ENCODE results near the gene UBA6.
"Not testable (repeated sequence)": the region's sequence is repeated elsewhere in the genome, so short reads cannot be mapped to it uniquely, and the experiment has no call there.

Gene UBA6

DNA sequence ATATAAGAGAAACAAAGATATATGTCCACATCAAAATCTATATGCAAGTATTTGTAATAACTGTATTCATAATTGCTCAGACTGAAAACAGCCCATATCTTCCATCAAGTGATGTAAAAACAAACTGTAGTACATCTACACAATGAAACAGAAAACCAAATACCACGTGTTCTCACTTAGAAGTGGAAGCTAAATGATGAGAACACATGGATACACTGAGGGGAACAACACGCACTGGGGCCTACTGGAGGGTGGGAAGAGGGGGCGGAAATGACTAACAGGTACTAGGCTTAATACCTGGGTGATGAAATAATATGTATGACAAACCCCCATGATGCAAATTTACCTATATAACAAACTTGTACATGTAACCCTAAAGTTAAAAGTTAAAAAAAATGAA is 42.7 kb downstream of the UBA6 start:
- H3K4me3 ChIP-seq (ENCODE audit: insufficient read depth in 1 of 2, low read depth in 1 of 2, low read length in 2 of 2): no peak overlapping the region
- WGBS: 100% methylated on average over 1 of the region's 3 CpGs
- no peak overlapping the region for H3K18ac ChIP-seq (ENCODE audit: low read depth in 1 of 2, low read length in 2 of 2)
- no peak for DNase-seq
- H4K8ac ChIP-seq (ENCODE audit: low read length): no peak overlapping the region
- no peak overlapping the region for H2BK12ac ChIP-seq (ENCODE audit: low read length in 2 of 2)
- peaks cover 6% of the 10 kb centered on the region for H3K79me1 ChIP-seq (replicated peaks; ENCODE audit: low read length, poor library complexity, severe bottlenecking)
- H2BK5ac ChIP-seq (ENCODE audit: low read depth, low read length, poor library complexity, severe bottlenecking): no peak overlapping the region
- no peak overlapping the region for H3K9ac ChIP-seq (ENCODE audit: low read length)
- no peak overlapping the region for H2AK5ac ChIP-seq (ENCODE audit: low read length, severe bottlenecking)
- no peak overlapping the region for H3K27ac ChIP-seq (ENCODE audit: low read length, poor library complexity, severe bottlenecking)
- H3K36me3 ChIP-seq (ENCODE audit: control insufficient read depth in 1 of 2, insufficient read depth in 2 of 2, low read depth in 1 of 2, low read length in 2 of 2): peaks cover 19 to 60% of the 10 kb centered on the region in 2 experiments
- H3K23ac ChIP-seq (ENCODE audit: low read length in 2 of 2): no peak overlapping the region
- no peak overlapping the region for H3K4me2 ChIP-seq (ENCODE audit: low read length, poor library complexity, severe bottlenecking)
- H4K91ac ChIP-seq (ENCODE audit: low read length): no peak overlapping the region
- H3K9me3 ChIP-seq (ENCODE audit: control insufficient read depth, low read length): peaks cover 14% of the 10 kb centered on the region
- no peaks in the 10 kb centered on the region for H3K27me3 ChIP-seq (ENCODE audit: control insufficient read depth in 1 of 2, insufficient read depth in 1 of 2, low read length in 2 of 2)
- H3K4me1 ChIP-seq (ENCODE audit: control insufficient read depth, insufficient read depth, low read depth, low read length): no peaks in the 10 kb centered on the region
- H3K4ac ChIP-seq (ENCODE audit: low read depth in 1 of 2, low read length in 2 of 2): no peak overlapping the region
- no peak overlapping the region for H2BK120ac ChIP-seq (ENCODE audit: low read depth, low read length)
- no peak overlapping the region for H2AFZ ChIP-seq (ENCODE audit: low read depth, low read length)
- H3K14ac ChIP-seq (ENCODE audit: low read length in 2 of 2): no peak overlapping the region
- H2BK15ac ChIP-seq (ENCODE audit: low read depth, poor library complexity, severe bottlenecking): no peak overlapping the region

DNA sequence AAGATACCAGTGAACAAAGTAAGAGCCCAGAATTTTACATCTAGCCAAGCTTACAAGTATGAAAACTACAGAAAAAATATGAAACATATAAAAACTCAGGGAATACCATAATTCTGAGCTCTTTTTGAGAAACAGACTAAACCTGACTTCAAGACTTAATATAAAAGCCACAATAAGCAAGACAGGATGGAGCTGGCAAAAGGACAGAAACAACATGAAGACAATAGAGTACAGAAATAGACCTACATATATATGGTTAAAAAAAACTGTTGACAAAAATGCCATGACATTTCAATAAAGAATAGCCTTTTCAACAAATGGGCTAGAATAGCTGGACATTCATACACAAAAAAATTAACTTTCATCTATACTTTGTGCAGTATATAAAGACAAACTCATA is 49.4 kb downstream of the UBA6 start:
- H3K4me2 ChIP-seq (ENCODE audit: low read length, poor library complexity, severe bottlenecking): no peak overlapping the region
- no peaks in the 10 kb centered on the region for H3K4me1 ChIP-seq (ENCODE audit: control insufficient read depth, insufficient read depth, low read depth, low read length)
- H3K9me3 ChIP-seq (ENCODE audit: control insufficient read depth, low read length): no peaks in the 10 kb centered on the region
- no peak overlapping the region for H2BK5ac ChIP-seq (ENCODE audit: low read depth, low read length, poor library complexity, severe bottlenecking)
- H3K79me1 ChIP-seq (replicated peaks; ENCODE audit: low read length, poor library complexity, severe bottlenecking): peaks cover 7% of the 10 kb centered on the region
- H3K18ac ChIP-seq (ENCODE audit: low read depth in 1 of 2, low read length in 2 of 2): no peak overlapping the region
- H2AK5ac ChIP-seq (ENCODE audit: low read length, severe bottlenecking): no peak overlapping the region
- no peak overlapping the region for H4K8ac ChIP-seq (ENCODE audit: low read length)
- H4K91ac ChIP-seq (ENCODE audit: low read length): no peak overlapping the region
- no peak overlapping the region for H2AFZ ChIP-seq (ENCODE audit: low read depth, low read length)
- H2BK120ac ChIP-seq (ENCODE audit: low read depth, low read length): no peak overlapping the region
- H3K14ac ChIP-seq (ENCODE audit: low read length in 2 of 2): no peak overlapping the region
- peaks cover 14 to 45% of the 10 kb centered on the region in 2 experiments for H3K36me3 ChIP-seq (ENCODE audit: control insufficient read depth in 1 of 2, insufficient read depth in 2 of 2, low read depth in 1 of 2, low read length in 2 of 2)
- no peak overlapping the region for H3K9ac ChIP-seq (ENCODE audit: low read length)
- H2BK15ac ChIP-seq (ENCODE audit: low read depth, poor library complexity, severe bottlenecking): no peak overlapping the region
- no peak overlapping the region for H3K4me3 ChIP-seq (ENCODE audit: insufficient read depth in 1 of 2, low read depth in 1 of 2, low read length in 2 of 2)
- no peak overlapping the region for H3K4ac ChIP-seq (ENCODE audit: low read depth in 1 of 2, low read length in 2 of 2)
- H3K27ac ChIP-seq (ENCODE audit: low read length, poor library complexity, severe bottlenecking): no peak overlapping the region
- no peaks in the 10 kb centered on the region for H3K27me3 ChIP-seq (ENCODE audit: control insufficient read depth in 1 of 2, insufficient read depth in 1 of 2, low read length in 2 of 2)
- no peak overlapping the region for H3K23ac ChIP-seq (ENCODE audit: low read length in 2 of 2)
- no peak for DNase-seq
- H2BK12ac ChIP-seq (ENCODE audit: low read length in 2 of 2): no peak overlapping the region

DNA sequence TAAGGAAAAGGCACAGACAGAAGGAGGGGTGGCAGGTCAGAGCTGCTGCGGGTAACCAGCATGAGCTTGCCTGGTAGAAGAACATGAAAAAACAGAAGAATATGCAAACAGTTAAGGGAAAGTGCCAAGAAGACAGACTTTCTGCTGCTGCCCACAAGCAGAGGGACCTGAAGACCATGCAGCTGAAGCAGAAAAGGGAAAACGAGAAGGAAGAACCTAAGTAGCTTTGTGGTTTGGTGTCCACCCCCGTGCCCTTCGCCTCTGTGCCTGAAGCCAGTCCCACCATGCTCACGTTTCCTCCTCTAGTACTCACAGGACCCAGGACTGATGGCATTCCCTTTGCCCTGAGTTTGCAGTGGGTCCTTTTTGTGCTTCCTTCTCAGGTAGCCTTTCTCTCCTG is 62.8 kb downstream of the UBA6 start:
- no peak overlapping the region for H2BK5ac ChIP-seq (ENCODE audit: low read depth, low read length, poor library complexity, severe bottlenecking)
- no peak overlapping the region for H3K23ac ChIP-seq (ENCODE audit: low read length in 2 of 2)
- no peak for DNase-seq
- no peak overlapping the region for H3K4me2 ChIP-seq (ENCODE audit: low read length, poor library complexity, severe bottlenecking)
- H2BK120ac ChIP-seq (ENCODE audit: low read depth, low read length): no peak overlapping the region
- H3K79me1 ChIP-seq (replicated peaks; ENCODE audit: low read length, poor library complexity, severe bottlenecking): peaks cover 5% of the 10 kb centered on the region
- WGBS: 98% methylated on average over 4 of the region's 5 CpGs
- H3K18ac ChIP-seq (ENCODE audit: low read depth in 1 of 2, low read length in 2 of 2): peak overlapping the region in 1 of 2 experiments; percentile 5
- no peak overlapping the region for H3K27ac ChIP-seq (ENCODE audit: low read length, poor library complexity, severe bottlenecking)
- no peak overlapping the region for H3K4me3 ChIP-seq (ENCODE audit: insufficient read depth in 1 of 2, low read depth in 1 of 2, low read length in 2 of 2)
- no peaks in the 10 kb centered on the region for H3K9me3 ChIP-seq (ENCODE audit: control insufficient read depth, low read length)
- no peak overlapping the region for H2AFZ ChIP-seq (ENCODE audit: low read depth, low read length)
- H3K4me1 ChIP-seq (ENCODE audit: control insufficient read depth, insufficient read depth, low read depth, low read length): no peaks in the 10 kb centered on the region
- H4K8ac ChIP-seq (ENCODE audit: low read length): no peak overlapping the region
- no peaks in the 10 kb centered on the region for H3K27me3 ChIP-seq (ENCODE audit: control insufficient read depth in 1 of 2, insufficient read depth in 1 of 2, low read length in 2 of 2)
- H2BK12ac ChIP-seq (ENCODE audit: low read length in 2 of 2): no peak overlapping the region
- peaks cover 17 to 63% of the 10 kb centered on the region in 2 experiments for H3K36me3 ChIP-seq (ENCODE audit: control insufficient read depth in 1 of 2, insufficient read depth in 2 of 2, low read depth in 1 of 2, low read length in 2 of 2)
- H4K91ac ChIP-seq (ENCODE audit: low read length): no peak overlapping the region
- H2BK15ac ChIP-seq (ENCODE audit: low read depth, poor library complexity, severe bottlenecking): no peak overlapping the region
- no peak overlapping the region for H2AK5ac ChIP-seq (ENCODE audit: low read length, severe bottlenecking)
- H3K14ac ChIP-seq (ENCODE audit: low read length in 2 of 2): no peak overlapping the region
- H3K4ac ChIP-seq (ENCODE audit: low read depth in 1 of 2, low read length in 2 of 2): no peak overlapping the region
- H3K9ac ChIP-seq (ENCODE audit: low read length): no peak overlapping the region

DNA sequence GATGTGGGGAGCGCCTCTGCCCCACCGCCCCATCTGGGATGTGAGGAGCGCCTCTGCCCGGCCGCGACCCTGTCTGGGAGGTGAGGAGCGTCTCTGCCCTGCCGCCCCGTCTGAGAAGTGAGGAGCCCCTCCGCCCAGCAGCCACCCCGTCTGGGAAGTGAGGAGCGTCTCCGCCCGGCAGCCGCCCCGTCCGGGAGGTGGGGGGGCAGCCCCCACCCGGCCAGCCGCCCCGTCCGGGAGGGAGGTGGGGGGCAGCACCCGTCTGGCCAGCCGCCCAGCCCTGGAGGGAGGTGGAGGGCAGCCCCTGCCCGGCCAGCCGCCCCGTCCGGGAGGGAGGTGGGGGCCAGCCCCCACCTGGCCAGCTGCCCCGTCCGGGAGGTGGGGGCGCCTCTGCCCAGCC is 64.0 kb downstream of the UBA6 start:
- H3K36me3 ChIP-seq (ENCODE audit: control insufficient read depth in 1 of 2, insufficient read depth in 2 of 2, low read depth in 1 of 2, low read length in 2 of 2): peaks cover 17 to 67% of the 10 kb centered on the region in 2 experiments
- H3K18ac ChIP-seq (ENCODE audit: low read depth in 1 of 2, low read length in 2 of 2); H3K4me3 ChIP-seq (ENCODE audit: insufficient read depth in 1 of 2, low read depth in 1 of 2, low read length in 2 of 2); H3K23ac ChIP-seq (ENCODE audit: low read length in 2 of 2); H2AK5ac ChIP-seq (ENCODE audit: low read length, severe bottlenecking); H3K4me2 ChIP-seq (ENCODE audit: low read length, poor library complexity, severe bottlenecking); H3K4me1 ChIP-seq (ENCODE audit: control insufficient read depth, insufficient read depth, low read depth, low read length); H4K8ac ChIP-seq (ENCODE audit: low read length); DNase-seq; H3K4ac ChIP-seq (ENCODE audit: low read depth in 1 of 2, low read length in 2 of 2); H2BK120ac ChIP-seq (ENCODE audit: low read depth, low read length); H2BK15ac ChIP-seq (ENCODE audit: low read depth, poor library complexity, severe bottlenecking); H2BK12ac ChIP-seq (ENCODE audit: low read length in 2 of 2); H3K27me3 ChIP-seq (ENCODE audit: control insufficient read depth in 1 of 2, insufficient read depth in 1 of 2, low read length in 2 of 2); H3K9ac ChIP-seq (ENCODE audit: low read length); H3K9me3 ChIP-seq (ENCODE audit: control insufficient read depth, low read length); H3K79me1 ChIP-seq (replicated peaks; ENCODE audit: low read length, poor library complexity, severe bottlenecking); H4K91ac ChIP-seq (ENCODE audit: low read length); H2AFZ ChIP-seq (ENCODE audit: low read depth, low read length); H2BK5ac ChIP-seq (ENCODE audit: low read depth, low read length, poor library complexity, severe bottlenecking); H3K14ac ChIP-seq (ENCODE audit: low read length in 2 of 2); H3K27ac ChIP-seq (ENCODE audit: low read length, poor library complexity, severe bottlenecking): not testable (repeated sequence)
- WGBS: 97% methylated on average over 26 of the region's 30 CpGs
